ENCODE results near the gene MGAT3. TPM values are rescaled to one million over a fixed set of nuclear protein-coding genes. Genes with fewer than 3 reads are reported as not detected.

The MGAT3 gene
- total RNA-seq, 2 donors from 2014 or later, result 0.82 to 7.4 TPM

GRCh38 chr22:39468487-39469325 is 11.9 kb downstream of the MGAT3 start:
- H3K9me3 ChIP-seq, result no peaks in the 10 kb centered on the region
- no peaks in the 10 kb centered on the region for H3K36me3 ChIP-seq
- intact Hi-C loops (cut with DNase I), result no loop called here
- no peak for DNase-seq (ENCODE audit: low spot score)
- H3K4me1 ChIP-seq (replicated peaks), result no peaks in the 10 kb centered on the region
- H3K27ac ChIP-seq, result no peak overlapping the region
- TF ChIP-seq POLR2A (IDR thresholded peaks at IDR 0.05) (no peak), CTCF (IDR thresholded peaks at IDR 0.05) (no peak), POLR2AphosphoS5 (IDR thresholded peaks at IDR 0.05) (no peak)
- H3K27me3 ChIP-seq (replicated peaks; ENCODE audit: insufficient read depth), result no peaks in the 10 kb centered on the region
- WGBS, result 88% methylated on average over 18 of the region's 18 CpGs
- H3K4me3 ChIP-seq, result no peak overlapping the region

GRCh38 chr22:39469326-39469680 is 12.5 kb downstream of the MGAT3 start:
- TF ChIP-seq POLR2A (IDR thresholded peaks at IDR 0.05), result no peak
- TF ChIP-seq CTCF (IDR thresholded peaks at IDR 0.05), result no peak
- TF ChIP-seq POLR2AphosphoS5 (IDR thresholded peaks at IDR 0.05), result no peak
- Histone ChIP-seq H3K4me1 (replicated peaks) (no peaks in the 10 kb centered on the region), H3K27ac (no peak overlapping the region), H3K9me3 (no peaks in the 10 kb centered on the region), H3K27me3 (replicated peaks; ENCODE audit: insufficient read depth) (no peaks in the 10 kb centered on the region), H3K36me3 (no peaks in the 10 kb centered on the region), H3K4me3 (no peak overlapping the region)
- no peak for DNase-seq (ENCODE audit: low spot score)
- intact Hi-C loops (cut with DNase I), result no loop called here
- WGBS, result 76% methylated on average over 6 of the region's 6 CpGs

- no peaks in the 10 kb centered on the region for H3K36me3 ChIP-seq
- no peaks in the 10 kb centered on the region for H3K4me1 ChIP-seq (replicated peaks)
- no peaks in the 10 kb centered on the region for H3K27me3 ChIP-seq (replicated peaks; ENCODE audit: insufficient read depth)
- 71% methylated on average over 24 of the region's 26 CpGs for WGBS
- no peak overlapping the region for H3K4me3 ChIP-seq
- TF ChIP-seq POLR2AphosphoS5 (IDR thresholded peaks at IDR 0.05) (no peak), CTCF (IDR thresholded peaks at IDR 0.05) (no peak), POLR2A (IDR thresholded peaks at IDR 0.05) (no peak)
- no peaks in the 10 kb centered on the region for H3K9me3 ChIP-seq
- no peak for DNase-seq (ENCODE audit: low spot score)
- H3K27ac ChIP-seq, result no peak overlapping the region
- intact Hi-C loops (cut with DNase I), result no loop called here
Observed at GRCh38 chr22:39469681-39470450, 13.1 kb downstream of the MGAT3 start.

- 80% methylated on average over 15 of the region's 16 CpGs for WGBS
- no peak for DNase-seq (ENCODE audit: low spot score)
- Histone ChIP-seq H3K27ac (no peak overlapping the region), H3K4me1 (replicated peaks) (no peaks in the 10 kb centered on the region), H3K36me3 (no peaks in the 10 kb centered on the region), H3K27me3 (replicated peaks; ENCODE audit: insufficient read depth) (no peaks in the 10 kb centered on the region), H3K9me3 (no peaks in the 10 kb centered on the region), H3K4me3 (no peak overlapping the region)
- TF ChIP-seq POLR2A (IDR thresholded peaks at IDR 0.05) (no peak), POLR2AphosphoS5 (IDR thresholded peaks at IDR 0.05) (no peak), CTCF (IDR thresholded peaks at IDR 0.05) (no peak)
- intact Hi-C loops (cut with DNase I), result no loop called here
Observed at GRCh38 chr22:39470451-39471291, 13.9 kb downstream of the MGAT3 start.
